NCI-H2081 (cell line): Measurements from ENCODE around the gene IMP4.

ENCODE experiments used
- DNase-seq, 2 experiments: peaks; one replicate each; lab custom pipeline; 2025; lab: John Stamatoyannopoulos, UW

Gene IMP4

GRCh38 chr2:130378206-130378897 is 35.7 kb downstream of the IMP4 start:
- DNase-seq, result no peak

GRCh38 chr2:130378898-130379214 is 36.2 kb downstream of the IMP4 start:
- DNase-seq, result no peak

GRCh38 chr2:130380096-130380934 is 37.6 kb downstream of the IMP4 start:
- DNase-seq, result no peak

DNA sequence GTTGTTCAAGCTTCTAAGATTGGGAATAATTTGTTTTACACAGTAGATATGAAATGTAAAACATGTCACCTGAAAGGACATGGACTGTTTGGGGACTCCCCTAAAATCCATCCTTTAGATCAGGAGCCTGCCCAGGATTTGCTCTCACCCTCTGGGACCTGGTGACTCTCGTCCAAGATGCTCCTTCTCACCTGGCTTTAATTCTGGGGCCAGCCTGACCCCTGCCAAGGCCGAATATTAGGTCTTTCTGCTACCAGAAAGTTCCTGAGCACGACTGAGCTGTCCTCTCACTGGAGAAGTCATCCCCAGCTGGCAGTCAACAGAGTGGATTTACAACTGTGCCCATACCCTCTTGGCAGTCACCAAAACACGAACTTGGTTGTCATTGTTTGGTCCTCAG is 38.4 kb downstream of the IMP4 start:
- DNase-seq, result no peak

DNA sequence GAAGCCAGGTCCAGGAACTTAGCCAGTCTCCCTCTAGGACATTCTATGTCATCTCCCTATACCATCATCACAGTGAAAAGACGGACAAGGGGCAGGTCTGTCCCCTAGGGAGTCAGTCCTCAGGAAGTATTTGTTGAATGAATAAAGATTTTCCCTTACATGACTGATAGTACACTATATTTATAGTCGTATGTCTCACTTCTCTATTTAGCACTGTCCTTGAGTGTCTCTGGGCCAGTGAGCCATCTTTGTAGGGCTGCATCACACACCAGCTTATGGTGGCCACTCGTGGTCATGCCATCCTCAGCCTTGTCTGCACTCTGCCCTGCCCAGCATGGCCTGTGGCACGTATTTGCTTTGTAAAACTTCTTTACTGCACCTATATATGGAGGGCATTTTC is 38.9 kb downstream of the IMP4 start:
- DNase-seq, result no peak

DNA sequence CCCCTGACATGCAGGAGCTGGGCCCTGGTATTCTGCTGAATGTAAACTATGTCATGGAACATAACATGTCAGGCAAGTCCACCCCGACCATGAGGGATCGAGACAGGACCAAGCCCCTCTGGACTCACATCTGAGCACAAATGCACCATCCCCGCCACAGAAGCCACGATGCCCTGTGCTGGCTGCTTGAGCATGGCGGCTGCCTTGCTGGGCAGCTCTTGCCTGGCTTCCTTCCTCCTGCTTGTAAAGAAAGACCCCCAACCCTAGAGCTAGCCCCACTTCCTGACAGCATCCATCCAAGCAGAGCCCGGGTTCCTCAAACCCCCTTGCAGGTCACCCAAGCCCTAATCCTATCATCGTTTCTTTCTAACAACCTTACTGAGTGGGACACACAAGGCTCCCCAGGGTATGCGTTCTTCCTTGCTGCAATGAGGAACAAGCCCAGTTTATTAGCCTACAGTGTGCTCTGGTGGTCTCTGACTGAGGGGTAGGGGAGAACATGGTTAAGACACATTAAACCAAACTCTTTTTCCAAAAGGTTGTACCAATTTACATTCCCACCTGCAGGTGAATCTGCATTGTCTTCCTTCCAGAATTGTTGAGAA is 39.7 kb downstream of the IMP4 start:
- no peak for DNase-seq

- DNase-seq, result no peak
Measured at GRCh38 chr2:130385709-130386108, 43.0 kb downstream of the IMP4 start.

GRCh38 chr2:130387071-130387400 is 44.3 kb downstream of the IMP4 start:
- DNase-seq, result no peak

DNA sequence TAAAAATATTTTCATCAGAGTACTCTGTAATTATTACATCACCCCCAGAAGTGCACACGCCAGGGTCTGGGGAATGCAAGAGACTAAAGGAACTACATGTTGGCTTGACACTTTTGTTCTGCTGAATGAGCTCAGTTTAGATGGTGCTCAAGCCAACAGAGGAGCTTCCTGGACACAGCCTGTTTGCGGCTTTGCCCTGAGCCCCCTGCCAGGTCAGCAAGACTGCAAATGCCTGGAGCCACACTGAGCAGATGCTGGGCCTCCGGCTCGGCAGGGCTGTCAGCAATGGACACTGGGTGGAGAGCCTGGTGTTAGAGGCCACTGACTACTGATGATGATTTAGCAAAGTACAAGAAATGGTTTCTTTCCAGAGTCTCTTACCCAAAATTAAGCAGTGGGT is 45.1 kb downstream of the IMP4 start:
- DNase-seq, result no peak

GRCh38 chr2:130388221-130388907 is 45.7 kb downstream of the IMP4 start:
- no peak for DNase-seq

- DNase-seq, result no peak
Measured at GRCh38 chr2:130389358-130389757, 46.7 kb downstream of the IMP4 start.

- no peak for DNase-seq
Measured at GRCh38 chr2:130389783-130390182, 47.1 kb downstream of the IMP4 start.

DNA sequence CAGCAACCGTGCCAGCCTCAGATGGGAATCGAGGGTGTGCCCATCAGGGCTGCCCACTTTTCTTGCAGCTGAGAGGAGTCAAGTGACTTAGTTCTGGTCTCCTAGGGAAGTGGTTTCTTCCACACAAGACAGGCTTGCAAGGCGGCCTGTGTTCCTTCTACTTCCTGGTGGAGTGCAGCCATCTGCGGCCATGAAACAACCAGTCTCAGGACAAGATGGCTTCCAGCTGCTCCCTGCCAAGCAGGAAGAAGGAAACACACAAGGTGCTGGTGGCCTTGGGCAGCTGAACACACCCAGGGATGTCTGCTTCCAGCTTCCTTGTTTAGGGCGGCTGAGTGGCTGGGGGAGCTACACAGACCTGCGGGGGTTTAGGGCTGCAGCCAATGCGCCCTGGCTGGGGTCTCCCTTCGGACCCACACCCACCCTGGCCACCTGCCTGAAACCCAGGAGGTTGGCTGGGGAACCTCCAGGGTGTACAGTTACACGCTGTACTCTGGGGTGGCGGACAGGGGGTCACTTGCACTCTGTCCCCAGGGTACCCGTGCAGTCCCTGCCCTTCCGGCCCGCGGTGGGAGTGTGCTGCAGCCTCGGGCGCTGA is 47.9 kb downstream of the IMP4 start:
- DNase-seq, result no peak

GRCh38 chr2:130391058-130391871 is 48.6 kb downstream of the IMP4 start:
- DNase-seq, result peak; percentile 63 to 79

DNA sequence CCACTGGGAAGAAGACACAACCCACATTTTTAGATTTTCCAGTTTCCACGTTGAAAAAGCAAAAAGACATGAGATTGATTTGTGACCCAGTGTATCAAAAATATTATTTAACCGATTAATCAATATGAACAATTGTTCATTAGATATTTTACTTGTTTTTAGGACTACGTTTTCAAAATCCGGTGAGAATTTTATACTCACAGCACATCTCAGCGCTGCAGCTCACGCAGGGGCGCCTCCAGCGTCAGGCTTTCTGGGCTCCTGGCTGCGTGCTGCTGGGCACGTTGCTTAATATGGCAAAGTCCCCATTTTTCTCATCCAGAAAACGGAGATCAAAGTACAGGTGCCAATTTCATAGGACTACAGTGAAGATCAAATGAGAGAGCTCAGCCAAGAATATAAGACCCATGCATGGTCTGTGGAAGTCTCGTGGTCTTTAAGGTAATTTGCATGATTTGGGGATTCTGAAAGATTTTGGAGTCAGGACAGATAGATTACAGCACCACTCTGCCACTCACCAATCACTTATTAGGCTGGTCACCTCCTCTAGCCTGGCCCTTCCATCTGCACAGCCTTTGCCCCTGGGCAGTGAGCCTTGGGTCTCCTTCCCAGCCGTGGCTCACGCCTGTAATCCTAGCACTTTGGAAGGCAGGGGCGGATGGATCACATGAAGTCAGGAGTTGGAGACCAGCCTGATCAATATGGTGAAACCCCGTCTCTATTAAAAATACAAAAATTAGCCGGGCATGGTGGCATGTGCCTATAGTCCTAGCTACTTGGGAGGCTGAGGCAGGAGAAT is 49.4 kb downstream of the IMP4 start:
- peak in 1 of 2 experiments; percentile 51 for DNase-seq

DNA sequence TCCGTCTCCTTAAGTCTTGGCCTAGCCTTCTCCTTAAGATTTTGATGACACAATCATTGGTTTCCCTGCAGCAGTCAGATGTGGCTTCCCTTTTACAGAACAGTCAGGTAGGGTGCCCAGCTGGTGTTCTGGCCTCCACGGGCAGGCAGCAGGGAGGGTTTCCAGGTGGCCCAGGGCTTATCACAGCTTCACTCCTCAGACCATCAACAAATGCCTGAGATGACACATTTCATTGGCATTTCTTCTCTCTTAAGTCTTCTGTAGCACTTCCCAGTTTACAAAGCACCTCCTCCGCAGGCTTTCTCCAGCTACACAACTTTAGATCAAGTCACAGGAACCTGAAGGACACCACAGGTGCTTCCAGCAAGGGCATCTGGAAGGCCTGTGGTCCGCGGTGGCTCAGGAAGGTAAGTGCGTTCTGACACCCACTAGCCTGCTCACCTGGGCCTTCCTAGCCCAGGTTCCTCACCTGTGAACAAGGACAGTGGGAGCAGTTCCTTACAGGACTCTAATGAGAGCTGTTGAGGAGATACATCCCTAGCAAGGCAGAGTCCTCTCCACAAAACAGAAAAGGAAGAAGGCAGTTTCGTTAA is 50.7 kb downstream of the IMP4 start:
- DNase-seq, result no peak
